Stimulated activated CD4-positive, alpha-beta T cell treated with anti-CD3 and anti-CD28 coated beads, Interleukin-12 subunit alpha, Interleukin-12 subunit beta, amount 100 ng/mL, for 48 hours (primary cell): ENCODE results near the gene HYPK.

Source experiments
- DNase-seq, 3 donors: peaks; one replicate each; pipeline ENCODE4 v3.0.0-alpha.2; 2020; ENCODE audit warnings: low read depth in 2 of 3, low spot score in 1 of 3

Gene HYPK

GRCh38 chr15:43800286-43801141 lies at the start of gene HYPK:
TSS of gene HYPK (plus strand) at chr15:43800599. CDS start at chr15:43800623, 24 bp downstream.
- peak; percentile 75 to 88 (median 86) for DNase-seq

DNA sequence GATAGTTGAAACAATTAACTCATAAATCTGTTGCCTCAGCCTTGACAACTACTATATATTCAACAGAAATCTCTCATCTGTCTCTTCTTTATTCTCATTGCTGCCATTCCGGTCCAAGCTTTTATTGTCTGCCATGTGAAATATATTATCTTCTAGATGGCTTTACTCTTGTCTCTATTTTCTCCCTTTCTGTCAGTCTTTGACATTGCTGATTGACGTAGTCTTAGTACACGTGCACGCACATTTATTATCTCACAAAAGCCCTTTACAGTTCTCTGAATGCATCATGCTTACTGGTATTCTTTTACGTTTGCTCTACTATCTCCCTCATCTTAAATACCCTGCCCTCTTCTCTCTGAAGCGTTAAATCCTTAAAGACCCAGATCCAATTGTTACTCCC lies 48.5 kb upstream of the HYPK start:
- DNase-seq, result no peak

DNA sequence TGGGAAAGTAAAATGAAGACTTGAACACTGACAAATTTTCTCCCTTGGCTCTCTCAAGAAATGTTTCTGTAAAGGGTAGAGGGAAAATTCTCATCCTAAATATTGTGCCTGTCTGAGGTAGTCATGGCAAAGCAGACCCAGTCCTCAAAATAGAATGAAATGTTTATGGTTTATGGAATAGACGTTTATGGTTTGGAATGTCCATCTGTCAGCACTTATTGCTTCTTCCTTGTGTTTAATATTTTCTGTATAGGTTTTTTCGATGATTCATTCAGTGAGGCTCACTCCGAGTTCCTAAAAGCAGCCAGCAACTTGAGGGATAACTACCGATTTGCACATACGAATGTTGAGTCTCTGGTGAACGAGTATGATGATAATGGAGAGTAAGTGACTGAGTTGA lies 37.6 kb upstream of the HYPK start:
- DNase-seq, result no peak

GRCh38 chr15:43763819-43764446 lies 36.5 kb upstream of the HYPK start:
- DNase-seq, result no peak

DNA sequence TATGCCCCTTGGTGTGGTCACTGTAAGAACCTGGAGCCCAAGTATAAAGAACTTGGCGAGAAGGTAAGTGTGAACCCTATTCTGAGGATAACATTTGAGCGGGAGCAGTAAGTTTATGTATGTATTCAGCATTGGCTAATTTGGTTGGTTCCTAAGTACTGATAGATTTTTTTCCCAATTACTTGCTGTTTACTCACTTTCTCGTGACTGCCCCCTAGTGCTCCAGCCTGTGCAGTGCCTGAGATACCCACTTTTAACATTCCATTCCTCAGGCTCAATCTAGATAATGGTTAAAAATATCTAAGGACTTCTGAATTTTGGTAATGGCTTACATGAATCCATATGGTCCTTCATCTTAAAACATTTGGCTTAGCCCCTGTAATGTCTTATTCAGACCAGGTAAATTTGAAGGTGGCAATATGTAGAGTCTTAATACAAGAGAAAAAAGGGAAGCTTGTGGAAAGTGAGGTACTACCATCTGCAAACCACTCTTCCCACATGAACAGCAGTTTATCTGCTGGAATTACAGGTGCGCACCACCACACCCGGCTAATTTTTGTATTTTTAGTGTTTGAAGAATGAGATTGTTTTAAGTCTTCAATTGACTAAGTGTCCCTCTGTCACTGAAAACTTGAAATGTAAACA lies 30.7 kb upstream of the HYPK start:
- DNase-seq, result peak in 2 of 3 donors; percentile 44 to 71

DNA sequence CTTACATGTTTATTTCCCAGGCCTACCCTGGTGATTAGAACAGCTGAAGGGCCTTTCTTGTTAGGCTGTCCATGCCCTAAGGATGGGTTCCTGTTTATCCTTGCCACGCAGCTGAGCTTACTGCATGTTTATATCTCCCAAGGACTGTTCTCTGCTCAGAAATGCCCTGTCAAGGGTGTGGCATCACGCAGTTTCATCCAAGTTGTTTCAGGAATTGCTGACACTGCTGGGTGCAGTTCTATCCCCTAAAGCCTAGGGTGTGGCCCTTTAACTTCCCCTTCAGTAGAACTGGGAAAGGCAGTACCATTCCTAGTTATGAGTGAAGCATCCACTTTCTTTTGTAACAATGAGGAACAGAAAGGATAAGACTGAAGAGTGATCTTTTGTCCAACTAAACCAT lies 28.6 kb upstream of the HYPK start:
- DNase-seq, result no peak

GRCh38 chr15:43772624-43773023 lies 27.8 kb upstream of the HYPK start:
- DNase-seq, result no peak

GRCh38 chr15:43774062-43774461 lies 26.3 kb upstream of the HYPK start:
- no peak for DNase-seq

- no peak for DNase-seq
Measured at GRCh38 chr15:43775411-43775965, 24.9 kb upstream of the HYPK start.

GRCh38 chr15:43776101-43776717 lies 24.2 kb upstream of the HYPK start:
- DNase-seq, result peak in 1 of 3 donors; percentile 12

DNA sequence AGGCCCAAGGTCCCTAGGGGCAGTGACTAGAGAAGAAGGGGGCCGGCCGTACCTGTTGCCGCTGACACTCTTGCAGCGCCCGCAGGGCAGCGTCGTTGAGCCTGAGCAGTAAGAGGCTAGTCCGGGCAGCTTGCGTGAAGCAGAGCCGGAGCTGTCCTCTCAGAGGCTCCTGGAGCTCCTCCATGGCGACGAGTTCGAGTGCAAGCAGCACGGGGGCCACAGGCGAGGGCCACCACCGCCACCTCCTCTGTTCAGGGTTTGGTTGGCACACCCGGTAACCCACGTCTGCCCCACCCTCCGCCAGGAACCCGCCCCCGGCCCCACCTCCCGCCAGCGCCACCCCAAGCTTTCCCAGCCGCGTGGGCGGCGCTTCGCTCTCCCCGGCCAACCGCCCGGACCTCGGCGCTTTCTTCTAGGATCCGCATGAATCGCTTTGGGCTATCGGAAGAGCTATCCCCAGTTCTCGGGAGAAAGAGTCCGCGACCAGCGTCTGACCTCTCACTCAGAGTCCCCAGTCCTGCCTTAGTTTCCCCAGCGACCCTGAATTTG lies 23.6 kb upstream of the HYPK start, which contains the start of gene ELL3:
Gene ELL3 (minus strand): TSS at position 249 of the 549 bp plus-strand sequence. CDS start 65 bp downstream, at position 184.
- peak; percentile 56 to 73 (median 60) for DNase-seq

DNA sequence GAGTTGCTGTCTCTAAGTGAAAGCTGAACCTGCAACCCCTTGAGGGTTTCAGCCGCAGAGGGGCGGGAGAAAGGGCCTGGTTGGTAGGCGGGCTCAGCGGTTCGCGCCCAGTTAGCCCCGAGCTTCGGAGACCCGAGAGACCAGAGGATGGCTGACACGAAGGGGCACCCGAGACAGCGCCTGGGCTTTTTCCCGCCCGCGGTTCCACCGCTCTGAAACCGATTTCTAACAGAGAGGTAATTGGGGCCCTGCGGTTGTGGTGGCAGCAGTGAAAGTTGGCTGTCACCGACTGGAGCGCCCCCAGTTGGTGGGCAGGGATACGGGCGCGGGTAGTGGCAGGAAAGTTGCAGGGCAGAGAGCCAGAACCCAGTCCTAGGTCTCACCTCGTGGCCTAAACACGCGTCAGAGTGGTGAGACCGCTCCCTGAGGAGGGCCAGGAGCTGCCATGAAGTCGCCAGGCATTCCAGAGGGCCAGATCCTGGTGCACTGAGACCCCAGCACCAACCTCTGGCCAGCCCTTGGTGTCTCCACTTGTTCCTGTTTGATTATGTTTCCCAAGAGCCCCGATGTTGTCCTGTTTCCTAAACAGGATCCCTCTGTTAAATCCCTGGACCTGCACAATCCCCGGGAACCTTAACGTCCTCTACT lies 23.0 kb upstream of the HYPK start:
- DNase-seq, result peak; percentile 86 to 90 (median 86)

- DNase-seq, result no peak
Measured at GRCh38 chr15:43779016-43779415, 21.4 kb upstream of the HYPK start.

DNA sequence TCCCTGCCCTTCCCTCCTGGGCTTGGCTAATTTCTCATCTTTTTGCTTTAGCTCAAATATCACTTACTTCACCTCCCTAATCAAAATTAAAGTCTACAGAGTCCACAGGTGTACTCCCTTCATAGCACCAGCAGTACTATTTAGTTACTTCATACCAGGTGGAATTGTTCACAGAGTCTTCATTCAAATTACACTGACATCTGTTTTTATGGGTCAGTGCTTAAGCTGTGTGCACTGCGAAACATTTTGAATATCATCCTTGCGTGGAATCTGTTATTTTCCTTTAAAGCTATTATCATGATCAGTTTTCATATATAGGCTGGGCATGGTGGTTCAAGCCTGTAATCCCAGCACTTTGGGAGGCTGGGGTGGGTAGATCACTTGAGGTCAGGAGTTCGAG lies 11.0 kb upstream of the HYPK start:
- DNase-seq, result no peak

- DNase-seq, result peak; percentile 100
Measured at GRCh38 chr15:43791993-43792760, 8.2 kb upstream of the HYPK start, which contains the start of gene SERF2. TSS of gene SERF2 (plus strand) at chr15:43792320. CDS start at chr15:43792377, 57 bp downstream.

GRCh38 chr15:43792761-43793476 lies 7.5 kb upstream of the HYPK start:
- peak in 1 of 3 donors; percentile 12 for DNase-seq

DNA sequence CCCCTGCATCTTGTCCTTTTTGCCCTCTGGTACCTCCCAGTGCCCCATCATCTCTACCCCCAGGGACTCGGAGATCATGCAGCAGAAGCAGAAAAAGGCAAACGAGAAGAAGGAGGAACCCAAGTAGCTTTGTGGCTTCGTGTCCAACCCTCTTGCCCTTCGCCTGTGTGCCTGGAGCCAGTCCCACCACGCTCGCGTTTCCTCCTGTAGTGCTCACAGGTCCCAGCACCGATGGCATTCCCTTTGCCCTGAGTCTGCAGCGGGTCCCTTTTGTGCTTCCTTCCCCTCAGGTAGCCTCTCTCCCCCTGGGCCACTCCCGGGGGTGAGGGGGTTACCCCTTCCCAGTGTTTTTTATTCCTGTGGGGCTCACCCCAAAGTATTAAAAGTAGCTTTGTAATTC lies 6.8 kb upstream of the HYPK start:
- no peak for DNase-seq

DNA sequence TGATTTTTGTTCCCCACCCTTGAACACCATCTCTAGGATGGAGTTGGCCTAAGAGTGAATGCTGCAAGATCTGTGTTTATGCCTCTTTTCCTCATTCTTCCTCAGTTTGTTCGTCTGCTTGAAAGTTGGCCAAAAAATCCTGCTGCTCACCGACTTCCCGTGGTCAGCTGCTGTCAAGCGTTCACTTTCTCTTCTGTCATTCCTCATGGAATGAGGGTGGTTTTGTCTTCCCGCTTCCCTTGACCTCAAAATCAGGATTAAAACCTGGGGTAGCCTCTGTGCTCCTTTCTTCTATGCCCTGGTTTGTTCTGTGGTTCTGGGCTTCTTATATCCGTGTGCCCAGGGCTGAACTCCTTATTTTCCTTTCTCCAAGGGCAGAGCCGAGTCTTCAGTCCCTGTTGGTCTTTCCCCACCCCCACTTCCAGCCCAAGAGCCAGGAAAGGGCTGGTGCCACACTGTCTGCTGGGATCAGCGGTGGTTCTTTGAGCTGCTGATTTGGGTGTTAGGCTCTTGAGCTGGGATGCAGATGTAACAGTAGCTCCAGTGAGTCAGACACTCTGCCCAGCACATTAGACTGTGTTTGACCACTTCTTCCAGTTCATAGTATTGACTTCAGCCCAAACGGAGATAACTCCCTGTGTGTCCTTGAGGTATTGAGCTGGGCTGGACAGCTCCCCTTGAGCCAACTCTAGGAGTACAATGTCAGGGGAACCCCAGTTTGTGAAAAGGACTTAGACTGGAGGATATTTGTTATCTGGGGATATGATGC lies 5.9 kb upstream of the HYPK start:
- DNase-seq, result no peak
